Vagina (tissue), 2 donors: ENCODE results near the gene LDLRAD3. TPM values are rescaled to one million over a fixed set of nuclear protein-coding genes. Genes with fewer than 3 reads are reported as not detected.

Experiments
- DNase-seq, 2 donors: peaks; one replicate each; pipeline ENCODE4 v3.0.0-alpha.2; 2017; ENCODE audit errors: extremely low spot score in 2 of 2
- H3K27ac ChIP-seq: fragments of 200-600 bp; sonication (generic); one replicate; pipeline ENCODE4 v1.5.1; 2019
- H3K27me3 ChIP-seq: fragments of 200-600 bp; sonication (generic); one replicate; pipeline ENCODE4 v1.5.1; 2019
- H3K36me3 ChIP-seq, 2 donors: fragments of 200-600 bp; sonication (generic); one replicate each; pipeline ENCODE4 v1.5.1; 2017 to 2019
- H3K4me1 ChIP-seq: fragments of 200-600 bp; sonication (generic); one replicate; pipeline ENCODE4 v1.5.1; 2019
- H3K4me3 ChIP-seq, 2 donors: fragments of 200-600 bp; sonication (generic); 1 replicate in 1 of 2; 2 replicates in 1 of 2; pipeline ENCODE4 v1.5.1; 2016 to 2019
- H3K9me3 ChIP-seq: fragments of 200-600 bp; sonication (generic); one replicate; pipeline ENCODE4 v1.5.1; 2019
- CTCF ChIP-seq, 3 experiments: fragments of 450-650 bp in 2 of 3; fragments of 200-600 bp in 1 of 3; sonication (generic) in 1 of 3; IDR thresholded peaks; one replicate each; pipeline ENCODE4 v1.5.1; 2017 to 2019; ENCODE audit warnings: antibody characterized with exemption in 3 of 3, mild to moderate bottlenecking in 2 of 3, moderate library complexity in 2 of 3
- POLR2A ChIP-seq, 2 donors: fragments of 450-650 bp; IDR thresholded peaks; one replicate each; pipeline ENCODE4 v1.6.1; 2017; ENCODE audit warnings: antibody characterized with exemption in 2 of 2, mild to moderate bottlenecking in 2 of 2, moderate library complexity in 2 of 2
- POLR2AphosphoS5 ChIP-seq, 2 donors: sonication (generic); formaldehyde crosslinking; IDR thresholded peaks; one replicate each; pipeline ENCODE4 v1.9.0; 2017; ENCODE audit warnings: antibody characterized with exemption in 2 of 2, mild to moderate bottlenecking in 2 of 2, low read depth in 1 of 2; ENCODE audit not compliant: insufficient read depth in 1 of 2
- intact Hi-C: fragments of 100-400 bp; cut with DNase I; formaldehyde crosslinking; loops from one replicate; pipeline ENCODE4 v1.15.1; 2023
- total RNA-seq: library from RNA; depleted of rRNA; stranded (reverse); fragments of >200 nt; gene quantifications from one replicate; pipeline ENCODE4 v1.2.3, GENCODE V29; 2016

LDLRAD3 gene
- total RNA-seq, 1 donor from 2014 or later, result 34.4 TPM

- TF ChIP-seq CTCF (IDR thresholded peaks at IDR 0.05) (no peak), POLR2AphosphoS5 (IDR thresholded peaks at IDR 0.05; ENCODE audit: insufficient read depth in 1 of 2, low read depth in 1 of 2) (no peak), POLR2A (IDR thresholded peaks at IDR 0.05) (no peak)
- H3K9me3 ChIP-seq, result no peaks in the 10 kb centered on the region
- intact Hi-C loops, result no loop called here
- DNase-seq, result no peak
- H3K4me1 ChIP-seq, result no peaks in the 10 kb centered on the region
- no peak overlapping the region for H3K27ac ChIP-seq
- peaks cover 0 to 10% of the 10 kb centered on the region in 2 donors for H3K36me3 ChIP-seq
- no peaks in the 10 kb centered on the region for H3K27me3 ChIP-seq
- H3K4me3 ChIP-seq, result no peak overlapping the region
These were observed 170.2 kb downstream of the LDLRAD3 start for GRCh38 chr11:36114095-36114494.

GRCh38 chr11:36115378-36115801 lies 171.5 kb downstream of the LDLRAD3 start:
- H3K4me3 ChIP-seq, result no peak overlapping the region
- H3K27me3 ChIP-seq, result no peaks in the 10 kb centered on the region
- intact Hi-C loops, result no loop called here
- no peaks in the 10 kb centered on the region for H3K9me3 ChIP-seq
- H3K4me1 ChIP-seq, result no peaks in the 10 kb centered on the region
- no peak for TF ChIP-seq POLR2A (IDR thresholded peaks at IDR 0.05)
- no peak for TF ChIP-seq CTCF (IDR thresholded peaks at IDR 0.05)
- TF ChIP-seq POLR2AphosphoS5 (IDR thresholded peaks at IDR 0.05; ENCODE audit: insufficient read depth in 1 of 2, low read depth in 1 of 2), result no peak
- peaks cover 0 to 10% of the 10 kb centered on the region in 2 donors for H3K36me3 ChIP-seq
- DNase-seq, result no peak
- H3K27ac ChIP-seq, result no peak overlapping the region

GRCh38 chr11:36116161-36116560 lies 172.3 kb downstream of the LDLRAD3 start:
- intact Hi-C loops, result no loop called here
- H3K4me1 ChIP-seq, result no peaks in the 10 kb centered on the region
- DNase-seq, result no peak
- no peak for TF ChIP-seq POLR2A (IDR thresholded peaks at IDR 0.05)
- no peak for TF ChIP-seq POLR2AphosphoS5 (IDR thresholded peaks at IDR 0.05; ENCODE audit: insufficient read depth in 1 of 2, low read depth in 1 of 2)
- no peak for TF ChIP-seq CTCF (IDR thresholded peaks at IDR 0.05)
- no peaks in the 10 kb centered on the region for H3K27me3 ChIP-seq
- H3K27ac ChIP-seq, result no peak overlapping the region
- H3K36me3 ChIP-seq, result peaks cover 0 to 10% of the 10 kb centered on the region in 2 donors
- H3K9me3 ChIP-seq, result no peaks in the 10 kb centered on the region
- no peak overlapping the region for H3K4me3 ChIP-seq

- Histone ChIP-seq H3K4me3 (no peak overlapping the region), H3K27me3 (no peaks in the 10 kb centered on the region), H3K36me3 (peaks cover 0 to 9% of the 10 kb centered on the region in 2 donors), H3K27ac (no peak overlapping the region), H3K4me1 (no peaks in the 10 kb centered on the region), H3K9me3 (no peaks in the 10 kb centered on the region)
- TF ChIP-seq CTCF (IDR thresholded peaks at IDR 0.05) (no peak), POLR2A (IDR thresholded peaks at IDR 0.05) (no peak), POLR2AphosphoS5 (IDR thresholded peaks at IDR 0.05; ENCODE audit: insufficient read depth in 1 of 2, low read depth in 1 of 2) (no peak)
- intact Hi-C loops, result no loop called here
- no peak for DNase-seq
These were observed 174.2 kb downstream of the LDLRAD3 start for GRCh38 chr11:36118084-36118483.

- TF ChIP-seq POLR2A (IDR thresholded peaks at IDR 0.05), result no peak
- no peak for TF ChIP-seq CTCF (IDR thresholded peaks at IDR 0.05)
- TF ChIP-seq POLR2AphosphoS5 (IDR thresholded peaks at IDR 0.05; ENCODE audit: insufficient read depth in 1 of 2, low read depth in 1 of 2), result no peak
- DNase-seq, result no peak
- H3K27me3 ChIP-seq, result no peaks in the 10 kb centered on the region
- no peak overlapping the region for H3K27ac ChIP-seq
- no peak overlapping the region for H3K4me3 ChIP-seq
- intact Hi-C loops, result no loop called here
- H3K9me3 ChIP-seq, result no peaks in the 10 kb centered on the region
- peaks cover 6% of the 10 kb centered on the region for H3K4me1 ChIP-seq
- H3K36me3 ChIP-seq, result no peaks in the 10 kb centered on the region
These were observed 175.4 kb downstream of the LDLRAD3 start for GRCh38 chr11:36119300-36119699.
